AG09319 (cell line): ENCODE data around the gene GSK3B.
"Not testable (repeated sequence)": the region's sequence is repeated elsewhere in the genome, so short reads cannot be mapped to it uniquely, and the experiment has no call there.

ENCODE experiments used
- DNase-seq: peaks from one replicate; pipeline ENCODE4 v3.0.0-alpha.2; 2010; ENCODE audit warnings: low read depth; ENCODE audit errors: extremely low read depth
- CTCF ChIP-seq: IDR thresholded peaks from 2 replicates; pipeline ENCODE4 v1.5.1; 2011; ENCODE audit warnings: low read depth, mild to moderate bottlenecking, inconsistent platforms, low read length, moderate library complexity

Gene GSK3B

GRCh38 chr3:120017692-120018091, 76.6 kb downstream of the GSK3B start:
- DNase-seq: no peak
- no peak for TF ChIP-seq CTCF

- TF ChIP-seq CTCF: no peak
- no peak for DNase-seq
Observed at GRCh38 chr3:120013481-120013880, 80.8 kb downstream of the GSK3B start.

- DNase-seq: not testable (repeated sequence)
Observed at GRCh38 chr3:120005741-120006140, 88.5 kb downstream of the GSK3B start.

DNA sequence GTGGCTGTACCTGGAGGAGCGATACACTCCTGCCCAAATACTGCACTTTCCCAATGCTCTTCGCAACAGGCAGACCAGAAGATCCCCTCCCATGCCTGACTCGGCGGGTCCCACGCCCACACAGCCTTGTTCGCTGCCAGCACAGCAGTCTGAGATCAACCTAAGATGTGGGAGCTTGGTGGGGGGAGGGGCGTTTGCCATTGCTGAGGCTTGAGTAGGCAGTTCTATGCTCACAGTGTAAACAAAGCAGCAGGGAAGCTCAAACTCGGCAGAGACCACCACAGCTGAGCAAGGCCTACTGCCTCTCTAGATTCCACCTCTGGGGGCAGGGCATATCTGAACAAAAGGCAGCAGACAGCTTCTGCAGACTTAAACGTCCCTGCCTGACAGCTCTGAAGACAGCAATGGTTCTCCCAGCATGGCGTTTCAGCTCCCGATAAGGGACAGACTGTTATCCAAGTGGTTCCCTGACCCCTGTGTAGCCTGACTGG, 90.2 kb downstream of the GSK3B start:
- DNase-seq: not testable (repeated sequence)

DNA sequence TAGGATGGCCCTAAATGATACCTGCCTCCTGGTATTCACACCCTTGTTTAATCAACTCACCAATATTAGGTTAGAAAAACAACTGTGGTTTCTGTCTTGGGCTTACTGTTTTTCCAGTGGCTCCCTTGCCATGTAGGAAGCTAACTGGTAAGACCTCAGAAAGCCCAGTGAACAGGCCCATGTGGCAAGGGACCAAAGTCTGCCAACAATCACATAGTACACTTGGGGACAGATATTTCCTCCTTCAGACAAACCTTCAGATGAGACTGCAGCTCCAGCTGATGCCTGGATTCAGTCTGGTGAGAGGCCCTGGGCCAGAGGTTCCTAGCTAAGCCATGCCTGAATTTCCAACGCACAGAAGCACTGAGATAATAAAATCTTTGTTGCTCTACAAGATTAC, 96.1 kb downstream of the GSK3B start:
- no peak for TF ChIP-seq CTCF

DNA sequence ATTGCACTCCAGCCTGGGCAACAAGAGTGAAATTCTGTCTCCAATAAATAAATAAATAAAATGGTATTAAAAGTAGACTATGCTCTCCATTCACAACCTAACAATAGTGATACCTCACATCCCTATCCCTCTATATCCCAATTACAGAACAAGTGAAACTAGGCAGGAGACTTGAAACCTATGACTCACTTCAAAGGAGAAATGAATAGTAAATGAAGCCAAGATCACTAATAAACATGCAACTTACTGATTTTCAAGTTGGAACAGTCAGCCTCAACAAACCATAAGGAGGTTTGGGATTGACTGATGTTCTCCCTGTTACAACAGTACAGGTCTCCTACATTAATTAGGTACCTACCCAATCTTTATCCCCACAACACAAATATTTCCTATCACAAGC, 103.4 kb downstream of the GSK3B start:
- DNase-seq: no peak
- TF ChIP-seq CTCF: no peak

More for the DNA sequence above, 96.1 kb downstream of the GSK3B start:
- DNase-seq: no peak

DNA sequence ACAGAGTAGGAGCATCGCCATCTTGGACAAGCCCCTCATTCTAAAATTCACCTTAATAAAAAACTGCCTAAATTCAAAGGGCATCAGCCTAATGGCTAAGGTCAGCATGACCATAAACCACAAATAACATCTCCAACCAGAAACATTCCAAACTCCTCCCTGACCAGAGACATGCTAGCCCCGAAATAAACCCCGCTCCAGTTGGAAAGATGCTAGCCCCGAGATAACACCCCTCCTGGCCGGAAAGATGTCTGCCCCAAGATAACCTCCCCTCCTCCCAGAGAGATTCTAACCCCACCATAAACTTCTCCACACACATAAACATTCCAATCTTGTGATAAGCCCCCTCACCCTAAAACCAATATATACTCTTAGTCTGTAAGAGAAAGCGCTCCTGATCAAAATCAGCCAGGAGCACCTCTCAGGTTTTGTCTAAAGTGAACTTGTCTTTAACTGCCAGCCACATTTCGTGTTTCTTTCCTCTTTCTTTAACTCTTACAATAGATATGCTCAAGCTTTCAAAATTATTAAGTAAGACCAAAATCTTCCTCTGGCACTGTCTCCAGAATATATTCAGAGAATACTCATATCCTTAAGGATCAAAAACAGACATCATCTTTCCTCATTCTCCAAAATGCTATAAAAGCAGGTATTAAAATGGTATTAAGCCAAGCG, 104.1 kb downstream of the GSK3B start:
- TF ChIP-seq CTCF: no peak
- DNase-seq: no peak

DNA sequence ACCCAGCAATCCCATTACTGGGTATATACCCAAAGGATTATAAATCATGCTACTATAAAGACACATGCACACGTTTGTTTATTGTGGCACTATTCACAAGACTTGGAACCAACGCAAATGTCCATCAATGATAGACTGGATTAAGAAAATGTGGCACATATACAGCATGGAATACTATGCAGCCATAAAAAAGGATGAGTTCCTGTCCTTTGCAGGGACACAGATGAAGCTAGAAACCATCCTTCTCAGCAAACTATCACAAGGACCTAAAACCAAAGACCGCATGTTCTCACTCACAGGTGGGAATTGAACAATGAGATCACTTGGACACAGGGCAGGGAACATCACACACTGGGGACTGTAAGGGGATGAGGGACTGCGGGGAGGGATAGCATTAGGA, 107.4 kb downstream of the GSK3B start:
- DNase-seq: not testable (repeated sequence)

DNA sequence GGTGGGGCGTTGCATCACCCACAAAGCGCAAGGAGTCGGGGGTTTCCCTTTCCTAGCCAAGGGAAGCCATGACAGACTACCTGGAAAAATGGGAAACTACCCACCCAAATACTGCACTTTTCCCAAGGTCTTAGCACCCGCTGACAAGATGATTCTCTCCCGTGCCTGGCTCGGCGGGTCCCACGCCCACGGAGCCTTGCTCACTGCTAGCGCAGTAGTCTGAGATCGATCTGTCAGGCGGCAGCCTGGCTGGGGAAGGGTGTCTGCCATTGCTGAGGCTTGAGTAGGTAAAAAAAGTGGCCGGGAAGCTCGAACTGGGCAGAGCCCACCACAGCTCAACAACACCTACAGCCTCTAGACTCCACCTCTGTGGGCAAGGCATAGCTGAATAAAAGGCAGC, 112.9 kb downstream of the GSK3B start:
- no peak for TF ChIP-seq CTCF
- DNase-seq: no peak
